ENCODE results near the gene TEX29.

TEX29 gene

GRCh38 chr13:111383591-111384440, 63.4 kb downstream of the TEX29 start:
- in situ Hi-C loops (cut with HindIII; ENCODE audit: low pct_ligation_motif_present, low pct_unique_long_range_greater_than_20kb, low sequenced_read_pairs), result no loop called here
- DNase-seq, result no peak

- no peak for DNase-seq
- in situ Hi-C loops (cut with HindIII; ENCODE audit: low pct_ligation_motif_present, low pct_unique_long_range_greater_than_20kb, low sequenced_read_pairs), result no loop called here
Measured at GRCh38 chr13:111384441-111385182, 64.2 kb downstream of the TEX29 start.

- in situ Hi-C loops (cut with HindIII; ENCODE audit: low pct_ligation_motif_present, low pct_unique_long_range_greater_than_20kb, low sequenced_read_pairs), result no loop called here
- no peak for DNase-seq
Measured at GRCh38 chr13:111385183-111385857, 64.9 kb downstream of the TEX29 start.

GRCh38 chr13:111387026-111387871, 66.8 kb downstream of the TEX29 start:
- DNase-seq, result no peak
- in situ Hi-C loops (cut with HindIII; ENCODE audit: low pct_ligation_motif_present, low pct_unique_long_range_greater_than_20kb, low sequenced_read_pairs), result no loop called here

- in situ Hi-C loops (cut with HindIII; ENCODE audit: low pct_ligation_motif_present, low pct_unique_long_range_greater_than_20kb, low sequenced_read_pairs), result no loop called here
- no peak for DNase-seq
Measured at GRCh38 chr13:111387945-111388600, 67.6 kb downstream of the TEX29 start.

- in situ Hi-C loops (cut with HindIII; ENCODE audit: low pct_ligation_motif_present, low pct_unique_long_range_greater_than_20kb, low sequenced_read_pairs), result no loop called here
- no peak for DNase-seq
Measured at GRCh38 chr13:111388851-111389500, 68.5 kb downstream of the TEX29 start.

- in situ Hi-C loops (cut with HindIII; ENCODE audit: low pct_ligation_motif_present, low pct_unique_long_range_greater_than_20kb, low sequenced_read_pairs), result no loop called here
- no peak for DNase-seq
Measured at GRCh38 chr13:111389621-111390521, 69.4 kb downstream of the TEX29 start.

- in situ Hi-C loops (cut with HindIII; ENCODE audit: low pct_ligation_motif_present, low pct_unique_long_range_greater_than_20kb, low sequenced_read_pairs), result no loop called here
- no peak for DNase-seq
Measured at GRCh38 chr13:111390522-111391270, 70.3 kb downstream of the TEX29 start.

GRCh38 chr13:111392486-111392885, 72.0 kb downstream of the TEX29 start:
- in situ Hi-C loops (cut with HindIII; ENCODE audit: low pct_ligation_motif_present, low pct_unique_long_range_greater_than_20kb, low sequenced_read_pairs), result no loop called here
- no peak for DNase-seq

- in situ Hi-C loops (cut with HindIII; ENCODE audit: low pct_ligation_motif_present, low pct_unique_long_range_greater_than_20kb, low sequenced_read_pairs), result no loop called here
Measured at GRCh38 chr13:111393221-111393790, 72.9 kb downstream of the TEX29 start.

More at GRCh38 chr13:111393221-111393790, 72.9 kb downstream of the TEX29 start:
- no peak for DNase-seq
